Loucy (cell line): ENCODE data around the gene MPC1.

Source experiments
- H2AFZ ChIP-seq: fragments of 200-600 bp; sonication (generic); 2 replicates; pipeline ENCODE4 v1.6.0; 2016; ENCODE audit warnings: antibody characterized with exemption, mild to moderate bottlenecking, low read length, moderate library complexity
- H3F3A ChIP-seq: fragments of 200-600 bp; 2 replicates; pipeline ENCODE4 v1.6.0; 2016; ENCODE audit warnings: antibody characterized with exemption, low read depth, mild to moderate bottlenecking
- H3K27me3 ChIP-seq: fragments of 200-600 bp; sonication (generic); 2 replicates; pipeline ENCODE4 v1.6.1; 2014; ENCODE audit warnings: low read length, mild to moderate bottlenecking; ENCODE audit not compliant: insufficient read depth, poor library complexity, severe bottlenecking
- H3K36me3 ChIP-seq: fragments of 200-600 bp; sonication (generic); 2 replicates; pipeline ENCODE4 v1.6.1; 2016; ENCODE audit warnings: low read length; ENCODE audit not compliant: insufficient read depth
- H3K4me1 ChIP-seq: fragments of 200-600 bp; sonication (generic); 2 replicates; pipeline ENCODE4 v1.5.1; 2014; ENCODE audit warnings: low read length, mild to moderate bottlenecking; ENCODE audit not compliant: insufficient read depth, poor library complexity, severe bottlenecking
- H3K4me2 ChIP-seq: fragments of 200-600 bp; sonication (generic); 2 replicates; pipeline ENCODE4 v1.6.0; 2014; ENCODE audit warnings: antibody characterized with exemption, low read length, low read depth, mild to moderate bottlenecking; ENCODE audit not compliant: poor library complexity, severe bottlenecking
- H3K4me3 ChIP-seq: fragments of 200-600 bp; sonication (generic); 2 replicates; pipeline ENCODE4 v1.5.1; 2014; ENCODE audit warnings: low read length, mild to moderate bottlenecking, mixed read lengths; ENCODE audit not compliant: poor library complexity, severe bottlenecking
- H3K79me2 ChIP-seq: fragments of 200-600 bp; sonication (generic); 2 replicates; pipeline ENCODE4 v1.6.1; 2014; ENCODE audit warnings: low read length; ENCODE audit not compliant: insufficient read depth
- H3K9ac ChIP-seq: fragments of 200-600 bp; sonication (generic); 2 replicates; pipeline ENCODE4 v1.6.0; 2014; ENCODE audit warnings: mild to moderate bottlenecking, low read depth, low read length, moderate library complexity; ENCODE audit not compliant: poor library complexity, severe bottlenecking
- H3K9me2 ChIP-seq: fragments of 200-600 bp; sonication (generic); replicated peaks from 2 replicates; pipeline ENCODE4 v1.6.1; 2016; ENCODE audit warnings: low read depth, low read length, mixed read lengths
- H3K9me3 ChIP-seq: fragments of 200-600 bp; sonication (generic); 2 replicates; pipeline ENCODE4 v1.6.1; 2014; ENCODE audit warnings: mild to moderate bottlenecking, antibody characterized with exemption, low read length, low read depth; ENCODE audit not compliant: insufficient read depth
- H4K20me1 ChIP-seq: fragments of 200-600 bp; sonication (generic); 2 replicates; pipeline ENCODE4 v1.6.0; 2014; ENCODE audit warnings: antibody characterized with exemption, low read length, mild to moderate bottlenecking; ENCODE audit not compliant: insufficient read depth, poor library complexity, severe bottlenecking
- EZH2phosphoT487 ChIP-seq: fragments of 200-600 bp; IDR thresholded peaks from 2 replicates; pipeline ENCODE4 v1.6.1; 2018; ENCODE audit warnings: antibody characterized with exemption, mild to moderate bottlenecking, moderate library complexity, borderline replicate concordance
- TF ChIP-seq, protein P1 (sequence below): fragments of 200-600 bp; sonication (generic); conservative IDR thresholded peaks from 2 replicates; pipeline ENCODE4 v1.5.1; 2014; ENCODE audit warnings: mild to moderate bottlenecking, antibody characterized with exemption, low read length

MPC1 gene

GRCh38 chr6:166352923-166353322 is 29.8 kb downstream of the MPC1 start:
- Histone ChIP-seq H3K4me3 (no peak overlapping the region), H3K36me3 (no peaks in the 10 kb centered on the region), H3K9me3 (no peaks in the 10 kb centered on the region; the same call in 1 of the 2 replicates), H3F3A (no peaks in the 10 kb centered on the region), H3K79me2 (no peaks in the 10 kb centered on the region), H3K4me1 (no peaks in the 10 kb centered on the region), H3K9ac (no peak overlapping the region), H3K9me2 (no peaks in the 10 kb centered on the region), H4K20me1 (no peaks in the 10 kb centered on the region), H3K27me3 (no peaks in the 10 kb centered on the region), H2AFZ (no peak overlapping the region), H3K4me2 (no peak overlapping the region)
- TF ChIP-seq EZH2phosphoT487 = no peak
- TF ChIP-seq, protein P1, sequence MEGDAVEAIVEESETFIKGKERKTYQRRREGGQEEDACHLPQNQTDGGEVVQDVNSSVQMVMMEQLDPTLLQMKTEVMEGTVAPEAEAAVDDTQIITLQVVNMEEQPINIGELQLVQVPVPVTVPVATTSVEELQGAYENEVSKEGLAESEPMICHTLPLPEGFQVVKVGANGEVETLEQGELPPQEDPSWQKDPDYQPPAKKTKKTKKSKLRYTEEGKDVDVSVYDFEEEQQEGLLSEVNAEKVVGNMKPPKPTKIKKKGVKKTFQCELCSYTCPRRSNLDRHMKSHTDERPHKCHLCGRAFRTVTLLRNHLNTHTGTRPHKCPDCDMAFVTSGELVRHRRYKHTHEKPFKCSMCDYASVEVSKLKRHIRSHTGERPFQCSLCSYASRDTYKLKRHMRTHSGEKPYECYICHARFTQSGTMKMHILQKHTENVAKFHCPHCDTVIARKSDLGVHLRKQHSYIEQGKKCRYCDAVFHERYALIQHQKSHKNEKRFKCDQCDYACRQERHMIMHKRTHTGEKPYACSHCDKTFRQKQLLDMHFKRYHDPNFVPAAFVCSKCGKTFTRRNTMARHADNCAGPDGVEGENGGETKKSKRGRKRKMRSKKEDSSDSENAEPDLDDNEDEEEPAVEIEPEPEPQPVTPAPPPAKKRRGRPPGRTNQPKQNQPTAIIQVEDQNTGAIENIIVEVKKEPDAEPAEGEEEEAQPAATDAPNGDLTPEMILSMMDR = no peak

- H3K9ac ChIP-seq = no peak overlapping the region
- no peaks in the 10 kb centered on the region for H4K20me1 ChIP-seq
- H3K27me3 ChIP-seq = no peaks in the 10 kb centered on the region
- H2AFZ ChIP-seq = no peak overlapping the region
- no peak overlapping the region for H3K4me3 ChIP-seq
- no peak overlapping the region for H3K4me2 ChIP-seq
- H3K9me2 ChIP-seq = no peaks in the 10 kb centered on the region
- TF ChIP-seq EZH2phosphoT487 = no peak
- TF ChIP-seq, protein P1 = no peak
- H3K36me3 ChIP-seq = no peaks in the 10 kb centered on the region
- H3K79me2 ChIP-seq = no peaks in the 10 kb centered on the region
- H3K9me3 ChIP-seq = no peaks in the 10 kb centered on the region; the same call in 1 of the 2 replicates
- H3F3A ChIP-seq = no peaks in the 10 kb centered on the region
- H3K4me1 ChIP-seq = no peaks in the 10 kb centered on the region
These were observed 30.9 kb downstream of the MPC1 start for GRCh38 chr6:166351715-166352285.

DNA sequence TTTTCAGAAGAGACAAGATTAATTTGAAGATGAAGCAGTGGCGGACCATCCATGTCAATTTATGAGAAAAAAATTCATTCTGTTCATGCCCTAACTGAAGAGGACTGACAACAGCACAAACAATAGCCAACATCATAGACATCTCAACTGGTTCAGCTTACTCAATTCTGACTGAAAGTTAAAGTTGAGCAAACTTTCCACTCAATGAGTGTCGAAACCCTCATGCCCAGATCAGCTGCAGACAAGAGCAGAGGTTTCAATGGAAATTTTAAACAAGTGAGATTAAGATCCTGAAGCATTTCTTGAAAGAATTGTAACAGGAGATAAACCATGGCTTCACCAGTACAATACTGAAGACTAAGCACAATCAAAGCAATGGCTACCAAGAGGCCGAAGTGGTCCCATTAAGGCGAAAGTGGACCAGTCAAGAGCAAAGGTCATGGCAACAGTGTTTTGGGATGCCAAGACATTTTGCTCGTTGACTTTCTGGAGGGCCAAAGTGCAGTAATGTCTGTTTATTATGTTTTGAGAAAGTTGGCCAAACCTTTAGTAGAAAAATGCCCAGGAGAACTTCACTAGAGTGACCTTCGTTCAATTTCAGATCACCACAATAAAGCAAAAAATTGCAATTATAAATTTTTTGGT is 34.3 kb downstream of the MPC1 start:
- H3K27me3 ChIP-seq = no peaks in the 10 kb centered on the region
- no peaks in the 10 kb centered on the region for H3K79me2 ChIP-seq
- H3K9me2 ChIP-seq = no peaks in the 10 kb centered on the region
- H3K4me3 ChIP-seq = no peak overlapping the region
- H3K4me2 ChIP-seq = no peak overlapping the region
- no peaks in the 10 kb centered on the region; the same call in 1 of the 2 replicates for H3K9me3 ChIP-seq
- peaks cover 6% of the 10 kb centered on the region for H3K4me1 ChIP-seq
- TF ChIP-seq EZH2phosphoT487 = no peak
- TF ChIP-seq, protein P1 = no peak
- H3K36me3 ChIP-seq = no peaks in the 10 kb centered on the region
- no peaks in the 10 kb centered on the region for H4K20me1 ChIP-seq
- no peak overlapping the region for H2AFZ ChIP-seq
- H3F3A ChIP-seq = no peaks in the 10 kb centered on the region
- H3K9ac ChIP-seq = no peak overlapping the region
